ENCODE results near the gene ZNF679.
A peak's percentile ranks its signal among the peaks of the same experiment; 100 is the strongest.
"Not testable (repeated sequence)": the region's sequence is repeated elsewhere in the genome, so short reads cannot be mapped to it uniquely, and the experiment has no call there.

ZNF679 gene

DNA sequence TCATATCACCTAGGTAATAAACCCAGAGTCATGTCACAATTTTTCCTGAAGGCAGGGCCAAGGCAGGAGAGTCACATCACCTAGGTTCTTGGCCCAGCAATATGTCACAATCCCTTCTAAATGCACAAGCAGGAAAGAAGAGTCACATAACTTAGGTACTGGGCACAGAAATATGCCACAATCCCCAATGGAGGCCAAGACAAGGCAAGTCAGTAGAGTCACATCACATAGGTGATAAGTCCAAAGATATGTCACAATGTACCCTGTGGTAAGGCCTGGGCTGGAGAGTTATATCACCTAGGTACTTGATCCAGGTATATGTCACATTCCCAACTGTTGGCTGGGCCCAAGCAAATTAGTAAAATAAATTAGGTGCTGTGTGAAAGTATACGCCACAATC lies at the start of gene ZNF679:
Gene ZNF679 (plus strand): TSS at position 301 of the 400 bp plus-strand sequence. CDS start 20,644 bp downstream, outside the sequence.
- not testable (repeated sequence) for DNase-seq

DNA sequence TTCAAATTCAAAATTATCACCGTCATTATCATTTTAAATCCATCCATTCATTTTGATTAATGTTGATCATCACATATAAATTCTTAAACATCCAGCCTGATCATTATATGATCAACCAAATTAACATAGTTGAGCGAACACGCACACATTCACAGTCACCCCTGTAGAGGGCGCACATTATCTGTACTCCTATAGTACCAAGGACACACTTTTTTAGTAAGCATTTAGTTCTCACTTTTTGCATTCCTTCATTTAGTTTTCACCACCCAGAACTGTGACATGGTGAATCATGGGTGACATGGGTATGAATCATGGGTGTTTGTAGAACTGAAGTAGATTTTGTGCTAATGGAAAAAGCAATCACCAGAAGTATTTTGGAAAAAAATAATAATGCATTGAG lies 47.3 kb upstream of the ZNF679 start:
- DNase-seq, result peak; percentile 29

DNA sequence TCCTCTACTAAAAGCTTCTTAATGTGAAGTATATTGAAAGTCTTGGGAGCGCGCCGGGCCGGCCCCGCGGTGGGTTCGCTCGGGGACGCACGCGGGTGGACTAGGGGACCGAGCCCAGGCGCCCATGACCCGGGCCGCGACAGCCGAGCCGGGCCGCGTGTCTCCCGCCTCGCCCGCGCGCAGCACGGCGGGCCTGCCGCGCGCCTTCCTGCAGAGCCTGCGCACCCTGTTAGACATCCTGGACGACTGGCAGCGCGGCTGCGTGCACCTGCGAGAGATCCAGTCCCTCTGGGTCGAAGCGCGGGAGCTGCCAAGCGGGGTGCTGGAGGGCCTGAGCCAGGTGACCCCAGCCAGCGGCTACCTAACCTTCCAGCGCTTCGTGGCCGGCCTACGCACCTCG lies 46.7 kb upstream of the ZNF679 start:
- DNase-seq, result no peak

DNA sequence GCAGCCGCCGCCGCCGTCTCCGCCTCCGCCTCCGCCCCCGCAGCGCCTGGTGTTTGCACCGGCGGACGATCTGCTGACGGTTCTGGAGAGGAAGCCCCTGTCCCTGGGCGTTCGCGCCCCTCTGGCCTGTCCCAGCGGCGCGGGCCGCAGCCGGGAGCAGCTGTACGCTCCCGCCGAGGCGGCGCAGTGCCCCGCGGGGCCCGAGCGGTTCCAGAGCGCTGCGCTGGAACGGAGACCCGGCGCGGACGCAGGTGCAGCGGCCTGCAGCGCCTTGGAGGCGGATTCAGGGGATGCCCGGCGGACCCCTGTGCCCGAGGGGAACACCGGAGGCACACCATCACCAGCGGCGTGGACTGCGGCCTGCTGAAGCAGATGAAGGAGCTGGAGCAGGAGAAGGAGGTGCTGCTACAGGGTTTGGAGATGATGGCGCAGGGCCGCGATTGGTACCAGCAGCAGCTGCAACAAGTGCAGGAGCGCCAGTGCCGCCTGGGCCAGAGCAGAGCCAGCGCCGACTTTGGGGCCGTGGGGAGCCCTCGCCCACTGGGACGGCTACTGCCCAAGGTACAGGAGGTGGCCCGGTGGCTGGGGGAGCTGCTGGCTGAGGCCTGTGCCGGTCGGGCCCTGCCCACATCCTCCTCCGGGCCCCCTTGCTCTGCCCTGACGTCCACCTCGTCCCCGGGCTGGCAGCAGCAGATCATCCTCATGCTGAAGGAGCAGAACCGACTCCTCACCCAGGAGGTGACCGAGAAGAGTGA lies 46.1 kb upstream of the ZNF679 start:
- no peak for DNase-seq

DNA sequence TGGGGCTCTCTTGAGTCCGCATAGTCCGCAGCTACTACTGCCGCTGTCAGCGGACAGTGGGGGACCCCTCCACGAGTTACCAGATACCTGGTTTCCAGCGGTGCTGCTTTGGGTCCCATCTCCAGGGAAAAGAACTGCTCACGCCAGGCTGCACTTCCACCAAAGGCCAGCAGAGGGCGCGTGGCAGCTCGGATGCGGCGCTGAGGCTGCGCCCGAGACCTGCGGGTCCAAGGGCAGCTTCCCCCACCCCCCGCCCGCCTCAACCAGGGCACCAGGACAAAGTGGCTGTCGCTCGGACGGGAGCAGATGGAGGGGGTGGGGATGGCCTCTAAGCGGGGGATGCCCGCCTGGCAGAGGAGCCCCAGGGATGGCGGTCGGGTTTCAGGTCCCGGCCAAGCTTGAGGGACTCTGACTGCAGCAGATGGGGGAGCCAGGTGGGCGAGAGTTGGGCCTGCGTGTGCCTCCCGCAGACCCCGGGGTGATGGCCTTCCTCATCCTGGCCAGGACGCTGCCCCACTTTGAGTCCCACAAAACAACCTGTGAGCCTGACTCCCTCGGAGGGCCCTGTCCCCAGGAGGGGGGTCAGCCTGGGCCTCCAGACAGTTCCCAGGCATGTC lies 45.0 kb upstream of the ZNF679 start:
- DNase-seq, result peak; percentile 9

DNA sequence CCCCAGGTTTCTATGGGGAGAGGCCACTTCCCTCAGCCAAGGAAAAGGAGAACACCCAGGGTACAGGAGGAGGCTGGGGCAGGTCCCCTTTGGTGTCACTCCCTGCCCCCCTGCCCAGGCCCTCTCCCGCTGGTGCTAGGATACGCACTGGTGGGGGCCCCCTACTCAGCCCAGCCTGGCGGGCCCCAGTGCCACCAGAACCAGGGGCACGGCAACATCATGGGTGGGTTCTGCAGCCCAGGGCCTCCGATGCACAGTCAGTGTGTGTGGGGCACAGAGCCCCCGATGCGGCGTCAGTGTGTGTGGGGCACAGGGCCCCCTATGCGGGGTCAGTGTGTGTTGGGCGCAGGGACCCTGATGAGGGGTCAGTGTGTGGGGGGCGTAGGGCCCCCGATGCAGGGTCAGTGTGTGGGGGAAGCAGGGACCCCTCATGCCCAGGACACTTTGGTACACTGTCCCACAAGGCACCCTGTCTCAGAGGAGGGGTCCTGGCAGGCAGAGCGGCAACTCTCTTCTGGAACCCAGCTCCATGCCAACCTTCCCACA lies 44.4 kb upstream of the ZNF679 start:
- DNase-seq, result no peak

DNA sequence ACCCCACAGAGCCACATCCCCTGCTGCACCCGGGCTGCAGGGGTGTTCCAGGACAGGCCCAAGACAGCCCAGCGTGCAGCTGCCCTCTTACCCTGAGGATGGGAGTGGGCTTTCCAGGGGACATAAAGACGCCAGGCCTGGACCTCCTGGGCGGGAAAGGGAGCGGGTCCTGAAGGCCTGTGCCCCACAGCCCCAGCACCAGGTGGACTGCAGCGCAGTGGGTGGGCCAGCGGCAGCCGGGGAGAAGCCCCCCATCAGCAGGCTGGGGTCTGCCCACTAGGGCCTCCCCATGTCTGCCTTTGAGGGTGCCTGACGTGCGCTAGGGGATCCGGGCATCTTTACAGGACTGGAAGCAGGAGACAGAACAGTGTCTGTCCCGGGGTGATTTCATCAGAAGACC lies 43.9 kb upstream of the ZNF679 start:
- no peak for DNase-seq

DNA sequence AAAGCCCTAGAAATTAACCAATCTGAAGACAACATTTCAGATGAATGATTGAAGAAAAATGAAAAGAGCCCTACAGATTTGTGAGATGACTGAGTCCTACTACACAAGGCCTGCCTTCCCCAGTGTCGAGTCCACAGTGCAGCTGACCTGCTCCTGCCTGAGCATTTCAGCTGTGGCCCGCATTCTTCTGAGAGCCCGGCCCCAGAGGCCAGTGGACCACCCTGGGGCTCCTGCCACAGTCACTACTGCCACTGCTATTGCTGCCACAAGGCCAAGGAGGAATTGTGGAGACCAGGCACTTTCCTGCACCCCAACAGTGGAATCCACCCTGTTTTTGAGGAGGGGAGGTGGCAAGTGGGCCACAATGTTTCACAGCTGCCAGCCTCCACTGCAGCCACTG lies 40.9 kb upstream of the ZNF679 start:
- no peak for DNase-seq

DNA sequence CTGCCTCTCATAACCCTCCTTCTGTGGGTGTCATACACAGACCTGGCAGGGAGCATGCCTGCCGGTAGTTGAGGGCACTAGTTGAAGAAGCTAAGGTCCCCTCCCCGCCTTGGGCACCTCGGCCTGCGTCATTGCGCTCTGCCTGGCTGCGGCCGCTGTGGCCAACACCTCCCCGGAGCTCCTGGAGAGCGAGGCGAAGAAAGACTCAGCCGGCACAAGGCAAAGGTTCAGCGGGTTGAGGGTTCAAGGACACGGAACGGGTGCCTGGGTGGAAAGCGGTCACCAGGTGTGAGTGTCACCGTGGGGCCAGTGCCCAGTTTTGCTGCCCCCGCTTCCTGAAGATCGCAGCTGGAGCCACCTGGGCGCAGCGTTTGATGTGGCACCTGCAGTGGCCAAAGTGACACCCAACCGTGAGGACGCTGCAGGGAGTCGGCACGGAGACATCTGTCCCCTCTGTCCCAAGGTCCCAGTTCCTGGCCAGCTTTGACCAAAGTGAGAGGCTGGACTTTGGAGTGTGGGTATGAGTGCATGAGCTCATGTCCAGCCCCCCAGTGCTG lies 36.0 kb upstream of the ZNF679 start:
- DNase-seq, result no peak

DNA sequence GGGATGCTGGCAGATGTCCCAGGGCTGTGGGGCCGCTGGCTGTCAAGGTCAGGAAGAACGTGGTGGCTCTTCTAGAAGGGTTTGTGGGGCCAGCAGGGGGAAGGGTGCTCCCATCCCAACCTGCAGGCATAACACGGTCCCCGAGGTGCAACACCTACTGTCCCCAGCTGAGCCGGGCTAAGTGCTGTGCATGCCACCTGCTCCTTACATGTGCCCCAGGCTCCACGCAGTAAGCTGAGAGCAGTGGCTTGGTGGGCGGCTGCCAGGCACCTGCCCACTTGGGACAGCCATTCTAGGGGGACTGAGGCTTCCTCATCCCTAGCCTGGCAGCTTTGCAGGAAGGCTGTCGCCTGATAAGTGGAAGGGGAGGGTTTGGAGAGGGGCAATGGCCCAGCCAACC lies 35.5 kb upstream of the ZNF679 start:
- DNase-seq, result no peak

DNA sequence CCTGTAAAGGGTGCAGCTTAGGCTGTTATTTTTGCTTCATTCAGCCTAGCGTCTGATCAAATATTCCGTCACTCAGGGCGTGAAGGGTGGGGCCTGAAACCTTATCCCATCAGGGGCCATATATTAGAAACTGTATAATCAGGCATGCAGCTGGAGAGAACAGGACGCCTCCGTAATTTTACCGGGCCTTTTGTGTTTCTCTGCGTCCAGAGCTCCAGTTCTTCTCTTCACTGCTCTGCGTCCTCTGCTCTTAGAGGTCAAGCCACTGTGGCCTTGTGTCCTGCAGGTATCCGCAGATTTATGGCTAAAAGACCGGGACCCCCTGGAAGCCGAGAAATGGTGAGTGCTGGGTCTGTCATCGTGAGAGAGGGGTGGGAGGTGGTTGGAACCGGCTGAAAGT lies 21.4 kb upstream of the ZNF679 start, which contains the start of gene ZNF735:
Gene ZNF735 (plus strand): TSS at position 301 of the 400 bp plus-strand sequence. CDS start 0 bp downstream, at position 301.
- no peak for DNase-seq

DNA sequence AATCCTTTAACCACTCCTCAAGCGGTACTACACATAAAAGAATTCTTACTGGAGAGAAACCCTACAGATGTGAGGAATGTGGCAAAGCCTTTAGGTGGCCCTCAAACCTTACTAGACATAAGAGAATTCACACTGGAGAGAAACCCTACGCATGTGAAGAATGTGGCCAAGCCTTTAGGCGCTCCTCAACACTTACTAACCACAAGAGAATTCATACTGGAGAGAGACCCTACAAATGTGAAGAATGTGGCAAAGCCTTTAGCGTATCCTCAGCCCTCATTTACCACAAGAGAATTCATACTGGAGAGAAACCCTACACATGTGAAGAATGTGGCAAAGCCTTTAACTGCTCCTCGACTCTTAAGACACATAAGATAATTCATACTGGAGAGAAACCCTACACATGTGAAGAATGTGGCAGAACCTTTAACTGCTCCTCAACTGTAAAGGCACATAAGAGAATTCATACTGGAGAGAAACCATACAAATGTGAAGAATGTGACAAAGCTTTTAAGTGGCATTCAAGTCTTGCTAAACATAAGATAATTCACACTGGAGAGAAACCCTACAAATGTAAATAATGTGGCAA lies 8.5 kb upstream of the ZNF679 start:
- not testable (repeated sequence) for DNase-seq

DNA sequence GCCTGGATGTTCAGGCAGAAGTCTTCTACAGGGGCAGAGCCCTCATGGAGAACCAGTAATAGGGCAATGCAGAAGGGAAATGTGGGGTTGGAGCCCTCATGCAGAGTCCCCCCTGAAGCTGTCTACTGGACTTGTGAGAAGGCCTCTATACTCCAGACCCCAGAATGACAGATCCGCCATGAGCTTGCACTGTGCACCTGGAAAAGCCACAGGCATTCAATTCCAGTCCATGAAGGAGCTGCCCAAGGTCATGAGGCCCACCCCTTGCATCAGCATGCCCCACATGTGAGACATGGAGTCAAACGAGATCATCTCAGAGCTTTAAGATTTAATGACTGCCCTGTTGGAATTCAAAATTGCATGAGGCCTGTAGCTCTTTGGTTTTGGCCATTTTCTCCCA lies 4.9 kb upstream of the ZNF679 start:
- DNase-seq, result no peak

DNA sequence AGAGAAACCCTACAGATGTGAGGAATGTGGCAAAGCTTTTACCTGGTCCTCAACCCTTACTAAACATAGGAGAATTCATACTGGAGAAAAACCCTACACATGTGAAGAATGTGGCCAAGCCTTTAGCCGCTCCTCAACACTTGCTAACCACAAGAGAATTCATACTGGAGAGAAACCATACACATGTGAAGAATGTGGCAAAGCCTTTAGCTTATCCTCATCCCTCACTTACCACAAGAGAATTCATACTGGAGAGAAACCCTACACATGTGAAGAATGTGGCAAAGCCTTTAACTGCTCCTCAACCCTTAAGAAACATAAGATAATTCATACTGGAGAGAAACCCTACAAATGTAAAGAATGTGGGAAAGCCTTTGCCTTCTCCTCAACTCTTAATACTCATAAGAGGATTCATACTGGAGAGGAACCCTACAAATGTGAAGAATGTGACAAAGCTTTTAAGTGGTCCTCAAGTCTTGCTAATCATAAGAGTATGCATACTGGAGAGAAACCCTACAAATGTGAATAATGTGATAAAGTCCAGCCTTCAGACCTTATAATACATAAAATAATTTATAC lies 38.2 kb downstream of the ZNF679 start:
- no peak for DNase-seq

DNA sequence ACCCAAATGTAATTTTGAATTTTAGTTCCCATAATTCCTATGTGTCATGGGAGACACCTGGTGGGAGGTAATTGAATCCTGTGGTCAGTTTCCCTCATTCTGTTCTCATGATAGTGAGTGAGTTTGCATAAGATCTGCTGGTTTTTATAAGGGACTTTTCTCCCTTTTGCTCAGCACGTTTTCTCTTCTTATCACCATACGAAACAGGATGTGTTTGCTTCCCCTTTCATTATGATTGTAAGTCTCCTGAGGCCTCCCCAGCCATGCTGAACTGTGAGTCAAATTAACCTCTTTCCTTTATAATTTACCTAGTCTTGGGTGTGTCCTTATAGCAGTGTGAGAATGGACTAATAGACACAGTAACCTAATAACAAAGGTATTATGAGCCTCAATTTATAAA lies 49.4 kb downstream of the ZNF679 start:
- no peak for DNase-seq

DNA sequence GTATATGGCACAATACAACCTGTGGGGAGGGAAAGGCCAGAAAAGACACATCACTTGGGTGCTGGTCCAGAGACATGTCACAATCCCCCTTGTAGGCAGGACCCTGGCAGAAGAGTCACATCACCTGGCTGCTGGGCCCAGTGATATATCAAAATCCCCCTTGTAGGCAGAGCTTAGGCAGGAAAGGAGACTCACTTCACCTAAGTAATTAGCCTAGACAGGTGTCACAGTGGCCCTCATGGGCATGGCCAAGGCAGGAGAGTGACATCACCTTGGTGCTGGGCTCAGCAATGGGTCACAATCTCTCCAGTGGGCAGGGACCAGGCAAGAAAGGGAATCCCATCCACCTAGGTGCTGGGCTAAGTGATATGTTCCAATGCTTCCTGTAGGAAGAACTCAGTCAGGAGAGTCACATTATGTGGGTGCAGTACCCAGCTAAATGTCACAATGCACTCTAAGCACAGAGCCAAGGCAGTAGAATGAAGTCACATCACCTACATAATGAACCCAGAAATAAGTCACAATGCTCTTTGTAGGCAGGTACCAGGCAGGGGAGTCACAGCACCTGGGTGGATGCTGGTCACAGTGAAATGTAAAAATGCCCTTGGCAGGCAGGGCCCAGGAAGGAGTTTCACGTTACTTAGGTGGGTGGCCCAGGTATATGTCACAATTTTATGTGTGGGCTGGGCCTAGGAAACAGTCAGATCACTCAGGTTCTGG lies 66.6 kb downstream of the ZNF679 start:
- DNase-seq, result no peak

DNA sequence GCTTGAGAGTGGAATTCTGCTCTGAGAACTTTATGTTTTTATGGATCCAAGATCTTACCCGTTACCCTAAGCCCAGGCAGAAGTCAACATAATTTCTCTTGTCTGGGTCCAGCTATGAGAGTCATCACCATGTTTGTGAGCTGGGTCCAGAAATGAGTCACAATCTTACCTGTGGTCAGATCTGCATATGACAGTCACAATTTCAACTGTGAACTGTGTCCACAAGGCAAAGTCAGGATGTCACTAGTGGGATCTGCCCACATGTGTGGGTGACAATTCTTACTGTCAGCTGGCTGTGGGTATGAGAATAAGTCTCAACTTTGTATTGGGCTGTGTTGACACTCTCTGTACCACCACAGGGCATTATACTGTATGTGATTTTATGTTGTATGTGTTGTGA lies 69.1 kb downstream of the ZNF679 start:
- DNase-seq, result not testable (repeated sequence)

DNA sequence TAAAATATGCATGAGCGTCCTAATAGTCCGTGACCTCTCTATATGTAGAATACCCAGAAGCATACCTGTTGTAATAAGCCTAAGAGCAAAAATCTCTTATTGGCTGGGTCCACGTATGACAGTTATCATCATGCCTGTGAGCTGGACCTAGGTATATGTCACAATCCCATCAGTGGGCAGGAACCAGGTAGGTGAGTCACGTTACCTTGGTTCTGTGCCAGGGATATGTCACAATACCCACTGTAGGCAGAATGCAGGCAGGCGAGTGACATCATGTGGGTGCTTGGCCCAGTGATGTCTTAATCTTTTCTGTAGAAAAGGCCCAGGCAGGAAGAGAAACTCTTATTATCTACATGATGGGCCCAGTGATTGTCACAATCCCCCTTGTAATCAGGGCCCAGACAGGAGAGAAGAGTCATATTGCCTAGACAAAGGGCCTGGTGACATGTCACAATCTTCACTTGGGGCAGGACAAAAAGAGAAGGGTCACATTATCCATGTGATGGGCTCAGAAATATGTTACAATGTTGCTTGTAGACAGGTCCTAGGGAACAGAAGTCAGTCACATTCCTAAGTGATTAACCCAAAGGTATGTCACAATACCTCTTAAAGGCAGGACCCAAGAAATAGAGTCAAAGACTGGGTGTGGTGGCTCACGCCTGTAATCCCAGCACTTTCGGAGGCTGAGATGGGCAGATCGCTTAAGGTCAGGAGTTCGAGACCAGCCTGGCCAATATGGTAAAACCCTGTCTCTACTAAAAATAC lies 72.5 kb downstream of the ZNF679 start:
- no peak for DNase-seq

DNA sequence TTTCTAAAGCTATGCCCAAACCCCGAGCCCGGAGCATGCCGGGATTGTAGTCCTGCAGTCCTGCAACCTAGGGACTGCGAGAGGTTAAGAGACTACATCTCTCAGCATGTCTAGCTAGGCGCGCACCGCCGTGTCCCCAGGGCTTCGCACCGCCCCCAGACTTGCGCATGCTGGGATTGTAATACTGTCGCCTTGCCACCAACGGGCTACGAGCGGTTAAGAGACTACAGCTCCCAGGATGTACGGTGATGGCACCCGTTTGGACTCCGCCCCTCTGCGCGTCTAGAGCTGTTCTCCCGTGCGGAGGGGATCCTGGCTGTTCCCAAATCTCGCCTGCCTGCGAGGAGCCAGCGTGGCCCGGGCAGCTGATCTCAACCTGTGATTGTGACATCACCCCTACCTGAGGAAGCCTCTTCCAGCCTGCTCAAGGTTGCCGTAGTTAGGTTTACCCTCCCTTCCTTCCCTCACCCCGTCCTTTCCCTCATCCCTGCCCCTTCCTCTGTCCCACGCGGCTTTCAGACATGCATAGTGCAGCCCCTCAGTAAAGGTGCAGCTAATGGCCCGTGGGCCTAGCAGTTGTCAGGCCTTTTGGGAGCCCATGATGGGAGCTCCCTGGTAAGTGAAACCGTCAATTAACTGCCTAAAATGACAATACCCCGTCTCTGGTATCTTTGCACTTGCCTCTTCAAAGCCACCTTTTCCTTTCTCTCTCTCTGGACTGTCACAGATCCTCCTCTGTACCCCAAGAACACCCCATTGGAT lies 79.2 kb downstream of the ZNF679 start:
- DNase-seq, result peak; percentile 94

DNA sequence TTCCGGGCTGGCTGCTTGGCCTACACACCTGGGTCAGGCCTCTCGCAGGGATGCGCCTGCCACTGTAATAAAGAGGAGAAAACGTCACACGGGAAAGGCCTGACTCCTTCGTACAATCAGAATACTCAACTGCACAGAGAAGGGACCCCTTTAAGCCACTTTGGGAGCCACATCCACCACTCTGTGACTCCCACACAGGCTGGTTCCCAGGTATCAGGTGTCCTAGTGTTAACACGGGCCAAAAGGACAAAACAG lies 79.7 kb downstream of the ZNF679 start:
- DNase-seq, result no peak

DNA sequence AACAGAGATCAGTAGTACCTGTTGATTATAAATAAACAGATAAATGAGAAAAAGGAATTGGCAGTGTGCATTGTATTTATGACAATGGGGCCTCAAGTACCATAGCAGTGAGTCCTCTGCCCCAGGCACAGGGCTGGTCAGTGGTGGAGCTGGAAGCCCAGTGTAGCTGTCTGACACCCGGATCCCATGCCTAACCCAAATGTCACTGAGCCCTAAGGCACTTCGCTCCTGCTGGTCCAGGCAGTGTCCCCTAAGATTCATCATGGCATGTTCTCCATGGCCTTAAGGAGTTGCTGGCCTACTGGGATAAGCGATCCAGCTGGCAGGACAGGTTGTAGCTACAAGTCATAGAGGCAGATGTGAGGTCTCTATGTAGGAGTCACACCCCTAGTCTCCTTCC lies 82.2 kb downstream of the ZNF679 start:
- DNase-seq, result no peak

Data from hematopoietic multipotent progenitor cell treated with erythropoietin and hydrocortisone succinate and interleukin-3 and kit ligand, for 6 days (in vitro differentiated cells).